Chondrocyte (in vitro differentiated cells): Measurements from ENCODE around the gene CDA. TPM values are rescaled to one million over a fixed set of nuclear protein-coding genes. Genes with fewer than 3 reads are reported as not detected.
A peak's percentile ranks its signal among the peaks of the same experiment; 100 is the strongest.

Source experiments
- DNase-seq: peaks from one replicate; pipeline ENCODE4 v3.0.0; 2021; ENCODE audit warnings: mixed read lengths, low spot score
- H3K27ac Mint-ChIP-seq: one replicate; pipeline ENCODE4 v1.8.0; 2021; ENCODE audit warnings: mild to moderate bottlenecking, moderate library complexity, mixed read lengths; ENCODE audit not compliant: unreplicated experiment
- H3K27me3 Mint-ChIP-seq: 2 replicates; pipeline ENCODE4 v1.8.0; 2021; ENCODE audit warnings: low read depth, mixed read lengths
- H3K36me3 Mint-ChIP-seq: 2 replicates; pipeline ENCODE4 v1.8.0; 2021; ENCODE audit warnings: low read depth, mixed read lengths
- H3K4me1 Mint-ChIP-seq: 2 replicates; pipeline ENCODE4 v1.8.0; 2021; ENCODE audit warnings: low read depth, mild to moderate bottlenecking, mixed read lengths
- H3K4me3 Mint-ChIP-seq: one replicate; pipeline ENCODE4 v1.8.0; 2021; ENCODE audit warnings: mild to moderate bottlenecking, moderate library complexity, mixed read lengths; ENCODE audit not compliant: unreplicated experiment
- H3K9me3 Mint-ChIP-seq: 2 replicates; pipeline ENCODE4 v1.8.0; 2021; ENCODE audit warnings: low read depth, mixed read lengths
- total RNA-seq: library from RNA; stranded (reverse); gene quantifications from 3 replicates; pipeline ENCODE4 v1.2.1, GENCODE V29; 2021
- TF ChIP-seq, protein P1 (sequence below): fragments of 200-600 bp; sonication (generic); IDR thresholded peaks from 2 replicates; pipeline ENCODE4 v1.5.0; 2021; ENCODE audit warnings: antibody characterized with exemption, mild to moderate bottlenecking, moderate library complexity

The CDA gene
- total RNA-seq, 1 donor from 2014 or later: not detected

DNA sequence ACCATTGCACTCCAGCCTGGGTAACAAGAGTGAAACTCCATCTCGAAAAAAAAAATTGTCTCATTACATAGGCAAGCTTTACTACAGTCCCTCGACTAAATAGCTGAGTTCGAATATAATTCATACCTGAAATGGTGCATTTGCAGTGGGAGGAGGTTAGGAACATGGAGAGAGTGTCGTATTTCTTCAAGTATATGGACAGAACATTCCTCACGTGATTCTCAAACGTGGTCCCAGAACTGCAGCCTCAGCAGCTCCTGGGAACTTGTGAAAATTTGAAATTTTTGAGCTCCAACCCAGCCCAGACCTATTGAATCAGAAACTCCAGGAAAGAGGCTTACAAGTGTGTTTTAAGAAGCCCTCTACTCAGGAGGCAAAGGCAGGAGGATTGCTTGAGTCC, 7.2 kb downstream of the CDA start:
- Mint-ChIP-seq H3K27ac (no peak overlapping the region), H3K4me3 (no peak overlapping the region), H3K4me1 (peaks cover 10% of the 10 kb centered on the region), H3K27me3 (peaks cover 10% of the 10 kb centered on the region), H3K36me3 (peaks cover 1% of the 10 kb centered on the region), H3K9me3 (no peaks in the 10 kb centered on the region)
- no peak for DNase-seq
- TF ChIP-seq, protein P1, sequence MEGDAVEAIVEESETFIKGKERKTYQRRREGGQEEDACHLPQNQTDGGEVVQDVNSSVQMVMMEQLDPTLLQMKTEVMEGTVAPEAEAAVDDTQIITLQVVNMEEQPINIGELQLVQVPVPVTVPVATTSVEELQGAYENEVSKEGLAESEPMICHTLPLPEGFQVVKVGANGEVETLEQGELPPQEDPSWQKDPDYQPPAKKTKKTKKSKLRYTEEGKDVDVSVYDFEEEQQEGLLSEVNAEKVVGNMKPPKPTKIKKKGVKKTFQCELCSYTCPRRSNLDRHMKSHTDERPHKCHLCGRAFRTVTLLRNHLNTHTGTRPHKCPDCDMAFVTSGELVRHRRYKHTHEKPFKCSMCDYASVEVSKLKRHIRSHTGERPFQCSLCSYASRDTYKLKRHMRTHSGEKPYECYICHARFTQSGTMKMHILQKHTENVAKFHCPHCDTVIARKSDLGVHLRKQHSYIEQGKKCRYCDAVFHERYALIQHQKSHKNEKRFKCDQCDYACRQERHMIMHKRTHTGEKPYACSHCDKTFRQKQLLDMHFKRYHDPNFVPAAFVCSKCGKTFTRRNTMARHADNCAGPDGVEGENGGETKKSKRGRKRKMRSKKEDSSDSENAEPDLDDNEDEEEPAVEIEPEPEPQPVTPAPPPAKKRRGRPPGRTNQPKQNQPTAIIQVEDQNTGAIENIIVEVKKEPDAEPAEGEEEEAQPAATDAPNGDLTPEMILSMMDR: no peak

DNA sequence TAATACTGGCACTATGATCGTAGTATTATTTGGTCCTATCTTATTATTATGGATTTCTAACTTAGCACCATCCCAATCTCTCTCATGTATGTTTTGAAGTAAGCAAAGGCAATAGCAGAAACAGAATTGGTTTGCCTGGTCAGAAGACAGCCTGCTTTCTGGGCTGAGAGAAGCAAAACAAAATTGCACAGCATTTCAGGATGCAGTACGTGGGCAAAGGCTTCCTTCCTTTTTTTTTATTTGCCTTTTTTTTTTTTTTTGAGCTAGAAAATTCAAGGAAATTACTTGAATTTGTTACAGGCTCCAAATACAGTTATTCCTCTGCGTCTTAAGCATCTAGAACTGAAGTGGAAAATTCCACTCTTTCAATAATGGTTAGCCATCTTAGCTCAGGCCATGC, 8.8 kb downstream of the CDA start:
- Mint-ChIP-seq H3K36me3 (peaks cover 1% of the 10 kb centered on the region), H3K9me3 (no peaks in the 10 kb centered on the region), H3K27ac (no peak overlapping the region)

DNA sequence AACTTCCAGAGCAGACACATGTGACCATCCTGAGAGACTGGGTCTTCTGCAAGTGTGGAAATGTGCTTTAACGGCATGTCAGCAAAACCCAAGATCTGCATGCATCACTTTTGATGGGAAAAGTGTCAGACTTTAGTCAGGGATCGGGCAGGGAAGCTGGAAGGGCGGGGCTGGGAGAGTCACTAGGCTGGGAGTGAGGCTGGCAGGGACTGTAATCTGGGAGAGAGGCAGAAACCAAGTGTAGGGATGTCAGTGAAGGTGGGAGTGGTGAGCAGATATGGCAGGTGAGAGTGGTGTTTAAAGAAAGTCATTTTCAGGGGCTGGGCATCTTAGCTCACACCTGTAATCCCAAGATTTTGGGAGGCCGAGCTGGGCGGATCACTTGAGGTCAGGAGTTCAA, 11.3 kb downstream of the CDA start:
- Mint-ChIP-seq H3K36me3 (peaks cover 3% of the 10 kb centered on the region), H3K4me3 (no peak overlapping the region), H3K4me1 (peaks cover 23% of the 10 kb centered on the region), H3K27ac (no peak overlapping the region), H3K9me3 (peaks cover 4% of the 10 kb centered on the region), H3K27me3 (no peaks in the 10 kb centered on the region)
- DNase-seq: no peak
- TF ChIP-seq, protein P1: no peak

More for the DNA sequence above, 8.8 kb downstream of the CDA start:
- no peak overlapping the region for H3K4me3 Mint-ChIP-seq
- TF ChIP-seq, protein P1: no peak
- peaks cover 4% of the 10 kb centered on the region for H3K27me3 Mint-ChIP-seq
- H3K4me1 Mint-ChIP-seq: peaks cover 17% of the 10 kb centered on the region
- DNase-seq: no peak

DNA sequence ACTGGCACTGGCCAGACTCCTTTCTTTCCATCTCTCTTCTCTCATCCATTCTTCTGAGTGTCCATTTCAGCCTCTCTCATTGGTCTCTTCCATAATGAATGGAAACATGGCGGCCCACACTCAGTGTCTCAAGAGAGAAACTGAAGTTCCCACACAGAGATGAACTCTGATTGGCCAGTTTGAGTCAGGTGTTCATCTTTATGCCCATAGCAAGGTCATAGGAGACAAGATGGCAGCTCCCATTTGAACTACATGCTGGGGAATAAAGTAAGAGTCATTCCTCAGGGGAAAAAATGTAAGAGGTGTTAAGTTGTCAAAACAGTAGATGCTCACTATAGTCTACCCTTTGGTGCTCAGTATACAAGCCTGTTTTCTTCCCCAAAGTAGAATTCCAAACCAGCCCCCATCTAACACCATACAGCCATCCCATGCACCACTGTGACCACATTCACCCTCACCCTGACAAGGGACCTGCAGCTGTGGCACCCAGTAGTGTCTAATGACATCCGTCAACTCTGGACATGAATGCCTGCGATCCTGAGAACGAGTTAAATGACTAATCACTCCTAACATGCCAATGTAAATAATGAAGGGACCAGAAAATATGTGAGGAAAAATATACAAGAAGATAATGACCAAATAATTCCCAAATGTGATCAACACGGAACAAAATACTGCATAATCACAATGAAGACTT, 12.4 kb downstream of the CDA start:
- Mint-ChIP-seq H3K4me3 (no peak overlapping the region), H3K27me3 (no peaks in the 10 kb centered on the region), H3K27ac (peak overlapping the region; percentile 39), H3K36me3 (peaks cover 3% of the 10 kb centered on the region), H3K9me3 (peaks cover 4% of the 10 kb centered on the region), H3K4me1 (peaks cover 23% of the 10 kb centered on the region)
- no peak for DNase-seq
- TF ChIP-seq, protein P1: no peak

DNA sequence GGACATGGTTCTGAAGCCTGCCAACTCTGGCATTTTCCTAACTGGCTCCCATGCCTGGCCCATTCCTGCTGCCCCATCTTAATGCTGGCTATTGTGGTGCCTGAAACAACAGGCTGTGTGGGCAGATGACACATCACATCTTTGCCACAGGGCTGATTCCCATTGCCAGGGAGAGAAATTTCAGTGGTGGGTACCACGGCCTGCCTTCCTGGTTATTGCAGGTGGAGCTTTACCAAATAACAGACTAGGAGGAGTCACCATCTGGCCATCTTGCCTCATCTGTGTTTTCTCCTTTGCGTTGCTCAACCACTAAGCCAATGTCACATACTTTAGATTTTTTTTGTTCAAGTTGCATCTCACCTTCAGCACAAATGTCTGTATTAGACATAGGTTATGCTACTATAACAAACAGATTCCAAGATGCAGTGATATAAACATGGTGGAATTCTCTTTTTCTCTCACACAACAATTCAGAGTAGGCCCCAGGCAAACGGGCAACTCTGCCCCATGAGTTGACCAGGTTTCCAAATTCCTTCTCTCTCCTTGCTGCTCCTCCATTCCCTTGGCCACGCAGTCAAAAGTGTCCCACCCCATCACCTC, 14.1 kb downstream of the CDA start:
- Mint-ChIP-seq H3K27ac (no peak overlapping the region), H3K4me3 (no peak overlapping the region), H3K36me3 (peaks cover 3% of the 10 kb centered on the region), H3K4me1 (peaks cover 23% of the 10 kb centered on the region), H3K27me3 (no peaks in the 10 kb centered on the region), H3K9me3 (peaks cover 4% of the 10 kb centered on the region)
- TF ChIP-seq, protein P1: no peak
- no peak for DNase-seq
